ENCODE measurements around the gene EGFLAM. TPM values are rescaled to one million over a fixed set of nuclear protein-coding genes. Genes with fewer than 3 reads are reported as not detected.

The EGFLAM gene
- polyA plus RNA-seq, 1 donor from 2014 or later, result not detected

DNA sequence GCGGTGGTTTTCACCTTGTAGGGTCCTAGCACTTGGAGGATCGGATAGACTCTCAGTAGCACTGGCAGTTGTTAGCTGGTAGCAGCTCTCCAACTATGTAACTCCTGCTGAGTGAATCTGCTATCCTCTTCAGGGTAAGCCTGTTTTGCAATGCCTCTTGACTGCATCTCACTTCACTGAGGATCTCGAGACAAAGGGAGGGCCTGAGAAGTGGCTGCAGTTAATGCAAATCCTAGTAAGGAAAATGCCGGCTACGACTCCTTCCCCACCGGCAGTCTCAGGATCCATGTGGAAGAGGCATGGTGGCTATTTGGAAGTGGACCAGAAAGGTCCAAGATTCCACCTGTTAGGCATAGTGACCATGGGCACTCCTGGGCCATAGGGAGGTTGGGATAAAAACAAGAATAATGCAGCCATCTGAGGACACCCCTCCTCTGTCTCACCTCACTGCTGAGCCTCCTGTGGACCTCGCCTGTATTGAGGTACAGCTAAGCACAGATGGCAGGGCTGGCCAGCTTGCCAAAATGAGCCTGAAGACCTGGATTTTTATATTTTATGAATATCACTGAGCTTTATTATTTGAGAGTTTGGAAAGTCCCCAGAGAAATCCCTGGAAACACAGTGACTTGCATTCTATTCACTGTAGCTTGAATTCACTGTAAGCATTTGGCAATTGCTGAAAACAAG lies 152.1 kb downstream of the EGFLAM start:
- no peaks in the 10 kb centered on the region for H4K20me1 ChIP-seq (ENCODE audit: insufficient read depth)
- no peaks in the 10 kb centered on the region for H3K27me3 ChIP-seq (ENCODE audit: insufficient read depth, low read depth, low read length)
- no peaks in the 10 kb centered on the region for H3F3A ChIP-seq (ENCODE audit: insufficient read depth, low read length, poor library complexity, severe bottlenecking)
- TF ChIP-seq, protein P1, sequence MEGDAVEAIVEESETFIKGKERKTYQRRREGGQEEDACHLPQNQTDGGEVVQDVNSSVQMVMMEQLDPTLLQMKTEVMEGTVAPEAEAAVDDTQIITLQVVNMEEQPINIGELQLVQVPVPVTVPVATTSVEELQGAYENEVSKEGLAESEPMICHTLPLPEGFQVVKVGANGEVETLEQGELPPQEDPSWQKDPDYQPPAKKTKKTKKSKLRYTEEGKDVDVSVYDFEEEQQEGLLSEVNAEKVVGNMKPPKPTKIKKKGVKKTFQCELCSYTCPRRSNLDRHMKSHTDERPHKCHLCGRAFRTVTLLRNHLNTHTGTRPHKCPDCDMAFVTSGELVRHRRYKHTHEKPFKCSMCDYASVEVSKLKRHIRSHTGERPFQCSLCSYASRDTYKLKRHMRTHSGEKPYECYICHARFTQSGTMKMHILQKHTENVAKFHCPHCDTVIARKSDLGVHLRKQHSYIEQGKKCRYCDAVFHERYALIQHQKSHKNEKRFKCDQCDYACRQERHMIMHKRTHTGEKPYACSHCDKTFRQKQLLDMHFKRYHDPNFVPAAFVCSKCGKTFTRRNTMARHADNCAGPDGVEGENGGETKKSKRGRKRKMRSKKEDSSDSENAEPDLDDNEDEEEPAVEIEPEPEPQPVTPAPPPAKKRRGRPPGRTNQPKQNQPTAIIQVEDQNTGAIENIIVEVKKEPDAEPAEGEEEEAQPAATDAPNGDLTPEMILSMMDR (IDR thresholded peaks at IDR 0.05; ENCODE audit: poor library complexity, severe bottlenecking), result no peak
- TF ChIP-seq, protein P2, sequence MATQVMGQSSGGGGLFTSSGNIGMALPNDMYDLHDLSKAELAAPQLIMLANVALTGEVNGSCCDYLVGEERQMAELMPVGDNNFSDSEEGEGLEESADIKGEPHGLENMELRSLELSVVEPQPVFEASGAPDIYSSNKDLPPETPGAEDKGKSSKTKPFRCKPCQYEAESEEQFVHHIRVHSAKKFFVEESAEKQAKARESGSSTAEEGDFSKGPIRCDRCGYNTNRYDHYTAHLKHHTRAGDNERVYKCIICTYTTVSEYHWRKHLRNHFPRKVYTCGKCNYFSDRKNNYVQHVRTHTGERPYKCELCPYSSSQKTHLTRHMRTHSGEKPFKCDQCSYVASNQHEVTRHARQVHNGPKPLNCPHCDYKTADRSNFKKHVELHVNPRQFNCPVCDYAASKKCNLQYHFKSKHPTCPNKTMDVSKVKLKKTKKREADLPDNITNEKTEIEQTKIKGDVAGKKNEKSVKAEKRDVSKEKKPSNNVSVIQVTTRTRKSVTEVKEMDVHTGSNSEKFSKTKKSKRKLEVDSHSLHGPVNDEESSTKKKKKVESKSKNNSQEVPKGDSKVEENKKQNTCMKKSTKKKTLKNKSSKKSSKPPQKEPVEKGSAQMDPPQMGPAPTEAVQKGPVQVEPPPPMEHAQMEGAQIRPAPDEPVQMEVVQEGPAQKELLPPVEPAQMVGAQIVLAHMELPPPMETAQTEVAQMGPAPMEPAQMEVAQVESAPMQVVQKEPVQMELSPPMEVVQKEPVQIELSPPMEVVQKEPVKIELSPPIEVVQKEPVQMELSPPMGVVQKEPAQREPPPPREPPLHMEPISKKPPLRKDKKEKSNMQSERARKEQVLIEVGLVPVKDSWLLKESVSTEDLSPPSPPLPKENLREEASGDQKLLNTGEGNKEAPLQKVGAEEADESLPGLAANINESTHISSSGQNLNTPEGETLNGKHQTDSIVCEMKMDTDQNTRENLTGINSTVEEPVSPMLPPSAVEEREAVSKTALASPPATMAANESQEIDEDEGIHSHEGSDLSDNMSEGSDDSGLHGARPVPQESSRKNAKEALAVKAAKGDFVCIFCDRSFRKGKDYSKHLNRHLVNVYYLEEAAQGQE (IDR thresholded peaks at IDR 0.05; ENCODE audit: borderline replicate concordance), result no peak
- TF ChIP-seq RAD21 (conservative IDR thresholded peaks at IDR 0.05) (no peak), EP300 (conservative IDR thresholded peaks at IDR 0.05; ENCODE audit: poor library complexity, severe bottlenecking) (no peak), SMC3 (conservative IDR thresholded peaks at IDR 0.05; ENCODE audit: poor library complexity) (no peak), EZH2 (IDR thresholded peaks at IDR 0.05; ENCODE audit: borderline replicate concordance, insufficient read depth, low read length, poor library complexity, severe bottlenecking) (no peak), TAF1 (IDR thresholded peaks at IDR 0.05; ENCODE audit: low read depth) (no peak), MXI1 (conservative IDR thresholded peaks at IDR 0.05; ENCODE audit: poor library complexity, severe bottlenecking) (no peak), POLR2AphosphoS5 (IDR thresholded peaks at IDR 0.05) (no peak)
- no peak overlapping the region for H3K4me3 ChIP-seq (ENCODE audit: low read length)
- no peaks in the 10 kb centered on the region for H3K9me3 ChIP-seq (ENCODE audit: low read length)
- no peaks in the 10 kb centered on the region for H3K9me2 ChIP-seq (ENCODE audit: insufficient read depth, low read length)
- H3K36me3 ChIP-seq (ENCODE audit: insufficient read depth, low read length), result no peaks in the 10 kb centered on the region
- H3K9ac ChIP-seq (ENCODE audit: low read length), result no peak overlapping the region
- H2AFZ ChIP-seq (ENCODE audit: low read depth, low read length), result no peak overlapping the region
- H3K27ac ChIP-seq (ENCODE audit: low read length), result no peak overlapping the region
- H3K4me2 ChIP-seq (ENCODE audit: low read length), result no peak overlapping the region
- no peaks in the 10 kb centered on the region for H3K79me2 ChIP-seq (replicated peaks; ENCODE audit: insufficient read depth, low read length)

DNA sequence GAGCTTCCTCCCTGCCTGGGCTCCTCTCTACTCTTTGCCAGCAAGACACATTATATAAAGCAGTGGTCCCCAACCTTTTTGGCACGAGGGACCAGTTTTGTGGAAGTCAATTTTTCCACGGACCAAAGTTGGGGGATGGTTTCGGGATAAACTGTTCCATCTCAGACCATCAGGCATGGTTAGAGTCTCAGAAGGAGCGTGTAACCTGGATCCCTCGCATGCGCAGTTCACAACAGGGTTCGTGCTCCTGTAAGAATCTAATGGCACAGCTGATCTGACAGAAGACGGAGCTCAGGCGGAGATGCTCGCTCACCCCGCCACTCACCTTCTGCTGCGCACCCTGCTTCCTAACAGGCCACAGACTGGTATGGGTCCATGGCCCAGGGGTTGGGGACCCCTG lies 155.3 kb downstream of the EGFLAM start:
- TF ChIP-seq EP300 (conservative IDR thresholded peaks at IDR 0.05; ENCODE audit: poor library complexity, severe bottlenecking), result no peak
- TF ChIP-seq, protein P1 (IDR thresholded peaks at IDR 0.05; ENCODE audit: poor library complexity, severe bottlenecking), result no peak
- no peak for TF ChIP-seq SMC3 (conservative IDR thresholded peaks at IDR 0.05; ENCODE audit: poor library complexity)
- no peak for TF ChIP-seq EZH2 (IDR thresholded peaks at IDR 0.05; ENCODE audit: borderline replicate concordance, insufficient read depth, low read length, poor library complexity, severe bottlenecking)
- no peak for TF ChIP-seq RAD21 (conservative IDR thresholded peaks at IDR 0.05)
- TF ChIP-seq TAF1 (IDR thresholded peaks at IDR 0.05; ENCODE audit: low read depth), result no peak
- no peak for TF ChIP-seq POLR2AphosphoS5 (IDR thresholded peaks at IDR 0.05)
- no peak for TF ChIP-seq MXI1 (conservative IDR thresholded peaks at IDR 0.05; ENCODE audit: poor library complexity, severe bottlenecking)
- TF ChIP-seq, protein P2 (IDR thresholded peaks at IDR 0.05; ENCODE audit: borderline replicate concordance), result no peak
- Histone ChIP-seq H3K27me3 (ENCODE audit: insufficient read depth, low read depth, low read length) (no peaks in the 10 kb centered on the region), H3K4me2 (ENCODE audit: low read length) (no peak overlapping the region)

More for the DNA sequence above, 155.3 kb downstream of the EGFLAM start:
- no peaks in the 10 kb centered on the region for H4K20me1 ChIP-seq (ENCODE audit: insufficient read depth)
- H3K9ac ChIP-seq (ENCODE audit: low read length), result no peak overlapping the region
- no peaks in the 10 kb centered on the region for H3F3A ChIP-seq (ENCODE audit: insufficient read depth, low read length, poor library complexity, severe bottlenecking)
- H3K27ac ChIP-seq (ENCODE audit: low read length), result no peak overlapping the region
- no peaks in the 10 kb centered on the region for H3K9me3 ChIP-seq (ENCODE audit: low read length)
- no peak overlapping the region for H2AFZ ChIP-seq (ENCODE audit: low read depth, low read length)
- H3K79me2 ChIP-seq (replicated peaks; ENCODE audit: insufficient read depth, low read length), result no peaks in the 10 kb centered on the region
- no peak overlapping the region for H3K4me3 ChIP-seq (ENCODE audit: low read length)
- H3K36me3 ChIP-seq (ENCODE audit: insufficient read depth, low read length), result no peaks in the 10 kb centered on the region
- no peaks in the 10 kb centered on the region for H3K9me2 ChIP-seq (ENCODE audit: insufficient read depth, low read length)

Data from neural cell (in vitro differentiated cells).